Nephron progenitor cell (in vitro differentiated cells): ENCODE results near the gene SGTB.

Source experiments
- DNase-seq: peaks from one replicate; pipeline ENCODE4 v3.0.0; 2021
- H3K27ac Mint-ChIP-seq: 2 replicates; pipeline ENCODE4 v1.8.0; 2021; ENCODE audit warnings: mild to moderate bottlenecking, moderate library complexity, mixed read lengths
- H3K27me3 Mint-ChIP-seq: 2 replicates; pipeline ENCODE4 v1.8.0; 2021; ENCODE audit warnings: mild to moderate bottlenecking, low read depth, mixed read lengths; ENCODE audit not compliant: poor library complexity
- H3K36me3 Mint-ChIP-seq: 2 replicates; pipeline ENCODE4 v1.8.0; 2021; ENCODE audit warnings: low read depth, mixed read lengths
- H3K4me1 Mint-ChIP-seq: 2 replicates; pipeline ENCODE4 v1.8.0; 2021; ENCODE audit warnings: mixed read lengths
- H3K4me3 Mint-ChIP-seq: 2 replicates; pipeline ENCODE4 v1.8.0; 2021; ENCODE audit warnings: mild to moderate bottlenecking, moderate library complexity, mixed read lengths
- H3K9me3 Mint-ChIP-seq: 2 replicates; pipeline ENCODE4 v1.8.0; 2021; ENCODE audit warnings: mild to moderate bottlenecking, moderate library complexity, mixed read lengths
- CTCF ChIP-seq: fragments of 200-600 bp; sonication (generic); IDR thresholded peaks from 2 replicates; pipeline ENCODE4 v1.5.0; 2021; ENCODE audit warnings: antibody characterized with exemption

Gene SGTB

GRCh38 chr5:65753189-65753588 lies 31.3 kb upstream of the SGTB start:
- DNase-seq = no peak
- Mint-ChIP-seq H3K27ac (no peak overlapping the region), H3K4me3 (no peak overlapping the region), H3K4me1 (no peaks in the 10 kb centered on the region), H3K27me3 (no peaks in the 10 kb centered on the region), H3K9me3 (peaks cover 3% of the 10 kb centered on the region), H3K36me3 (peaks cover 11% of the 10 kb centered on the region)
- TF ChIP-seq CTCF = no peak

- TF ChIP-seq CTCF = no peak
- Mint-ChIP-seq H3K36me3 (peaks cover 29% of the 10 kb centered on the region), H3K4me1 (no peaks in the 10 kb centered on the region), H3K27ac (no peak overlapping the region), H3K27me3 (no peaks in the 10 kb centered on the region), H3K9me3 (peaks cover 19% of the 10 kb centered on the region), H3K4me3 (no peak overlapping the region)
- DNase-seq = no peak
Observed at GRCh38 chr5:65750938-65751337, 29.0 kb upstream of the SGTB start.

DNA sequence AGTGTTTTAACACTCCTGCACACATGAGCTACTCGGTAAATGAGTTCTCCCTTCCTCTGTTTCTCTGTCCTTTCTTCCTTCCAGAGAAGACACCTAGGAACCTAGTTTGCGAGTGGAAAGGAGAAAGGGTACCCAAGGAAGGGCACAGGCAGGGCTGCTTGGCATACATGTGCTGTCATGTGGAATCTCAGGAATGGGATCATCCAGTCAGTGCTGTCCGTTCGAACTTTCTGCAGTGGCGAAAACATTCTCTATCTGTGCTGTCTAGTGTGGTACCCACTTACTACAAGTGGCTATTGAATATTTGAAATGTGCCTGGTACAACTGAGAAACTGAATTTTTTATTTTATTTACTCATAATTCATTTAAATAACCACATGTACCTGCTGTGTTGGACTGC lies 28.0 kb upstream of the SGTB start:
- no peak for TF ChIP-seq CTCF
- no peaks in the 10 kb centered on the region for H3K4me1 Mint-ChIP-seq
- no peak overlapping the region for H3K27ac Mint-ChIP-seq
- DNase-seq = no peak
- peaks cover 39% of the 10 kb centered on the region for H3K36me3 Mint-ChIP-seq
- no peak overlapping the region for H3K4me3 Mint-ChIP-seq
- no peaks in the 10 kb centered on the region for H3K27me3 Mint-ChIP-seq
- H3K9me3 Mint-ChIP-seq = peaks cover 24% of the 10 kb centered on the region

DNA sequence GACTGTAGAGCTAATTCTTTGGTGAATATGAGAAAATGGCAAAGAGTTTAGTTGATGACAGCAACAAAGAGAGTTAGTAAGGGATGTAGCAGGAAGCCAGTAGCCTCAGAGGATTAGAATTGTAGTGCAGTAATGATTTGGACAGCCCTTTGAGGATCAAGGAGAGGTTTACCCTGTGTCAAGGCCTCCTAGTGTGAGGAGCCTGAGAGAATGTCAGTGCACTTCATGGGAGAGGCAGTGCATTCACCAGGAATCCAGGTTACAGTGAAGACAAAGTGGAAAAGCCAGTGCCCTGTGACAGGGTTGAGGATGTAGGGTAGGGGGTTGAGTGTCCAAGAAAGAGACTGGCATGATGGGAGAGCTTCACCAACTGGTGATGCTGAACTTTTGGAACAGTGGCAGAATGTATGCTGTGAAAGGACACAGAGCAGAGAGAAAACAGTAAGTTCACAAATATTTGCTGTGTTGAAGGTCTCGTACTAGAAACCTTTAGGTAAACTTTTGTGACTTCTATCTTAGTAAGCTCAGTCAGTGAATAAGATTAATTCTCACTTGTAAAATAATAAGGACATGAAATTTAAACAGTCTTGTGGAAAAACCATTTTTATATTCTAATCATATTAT lies 27.4 kb upstream of the SGTB start:
- Mint-ChIP-seq H3K27me3 (no peaks in the 10 kb centered on the region), H3K9me3 (peaks cover 24% of the 10 kb centered on the region), H3K27ac (peak overlapping the region; percentile 7), H3K4me3 (no peak overlapping the region), H3K36me3 (peaks cover 40% of the 10 kb centered on the region), H3K4me1 (no peaks in the 10 kb centered on the region)
- no peak for DNase-seq
- TF ChIP-seq CTCF = no peak

- peak; percentile 58 for TF ChIP-seq CTCF
- no peaks in the 10 kb centered on the region for H3K27me3 Mint-ChIP-seq
- no peak overlapping the region for H3K4me3 Mint-ChIP-seq
- H3K27ac Mint-ChIP-seq = no peak overlapping the region
- no peaks in the 10 kb centered on the region for H3K4me1 Mint-ChIP-seq
- peaks cover 39% of the 10 kb centered on the region for H3K36me3 Mint-ChIP-seq
- no peak for DNase-seq
- peaks cover 17% of the 10 kb centered on the region for H3K9me3 Mint-ChIP-seq
Observed at GRCh38 chr5:65742565-65743231, 20.8 kb upstream of the SGTB start.

- H3K27ac Mint-ChIP-seq = no peak overlapping the region
- no peaks in the 10 kb centered on the region for H3K27me3 Mint-ChIP-seq
- no peak overlapping the region for H3K4me3 Mint-ChIP-seq
- H3K4me1 Mint-ChIP-seq = no peaks in the 10 kb centered on the region
- H3K36me3 Mint-ChIP-seq = peaks cover 15% of the 10 kb centered on the region
- H3K9me3 Mint-ChIP-seq = no peaks in the 10 kb centered on the region
- DNase-seq = no peak
- no peak for TF ChIP-seq CTCF
Observed at GRCh38 chr5:65739162-65739561, 17.3 kb upstream of the SGTB start.
